K562 (cell line): ENCODE data around the gene ZFYVE28.

Experiments
- ELF1 ChIP-seq: fragments of 200-800 bp; sonication (Bioruptor generic); IDR thresholded peaks from 2 replicates; pipeline ENCODE4 v1.6.1; 2016; ENCODE audit warnings: missing genetic modification characterization, missing compliant biosample characterization
- POLR2AphosphoS2 ChIP-seq: IDR thresholded peaks from 2 replicates; pipeline ENCODE4 v1.6.1; 2012; ENCODE audit warnings: low read length, improper control_type of control experiment
- TF ChIP-seq, protein P1 (sequence below): fragments of 250-450 bp; sonication (Bioruptor Pico); IDR thresholded peaks from 2 replicates; pipeline ENCODE4 v1.8.0; 2021; ENCODE audit warnings: mild to moderate bottlenecking, moderate library complexity
- TF ChIP-seq, protein P2 (sequence below): fragments of 150-350 bp; IDR thresholded peaks from 2 replicates; pipeline ENCODE4 v1.6.1; 2014; ENCODE audit warnings: low read depth, mild to moderate bottlenecking, low read length, borderline replicate concordance
- TF ChIP-seq, protein P3 (sequence below), 3 experiments: IDR thresholded peaks in 2 of 3; conservative IDR thresholded peaks in 1 of 3; 2 replicates each; pipeline ENCODE4 v1.5.1; 2011 to 2012; ENCODE audit warnings: low read length in 3 of 3, mild to moderate bottlenecking in 3 of 3, control low read depth in 2 of 3, improper control_type of control experiment in 1 of 3, inconsistent platforms in 1 of 3, low read depth in 1 of 3, mixed read lengths in 1 of 3, moderate library complexity in 1 of 3; ENCODE audit not compliant: insufficient read depth in 2 of 3
- TF ChIP-seq, protein P4 (sequence below): fragments of 450-650 bp; formaldehyde crosslinking; conservative IDR thresholded peaks from 2 replicates; pipeline ENCODE4 v1.4.0; 2022; ENCODE audit warnings: mild to moderate bottlenecking, missing genetic modification characterization

DNA sequence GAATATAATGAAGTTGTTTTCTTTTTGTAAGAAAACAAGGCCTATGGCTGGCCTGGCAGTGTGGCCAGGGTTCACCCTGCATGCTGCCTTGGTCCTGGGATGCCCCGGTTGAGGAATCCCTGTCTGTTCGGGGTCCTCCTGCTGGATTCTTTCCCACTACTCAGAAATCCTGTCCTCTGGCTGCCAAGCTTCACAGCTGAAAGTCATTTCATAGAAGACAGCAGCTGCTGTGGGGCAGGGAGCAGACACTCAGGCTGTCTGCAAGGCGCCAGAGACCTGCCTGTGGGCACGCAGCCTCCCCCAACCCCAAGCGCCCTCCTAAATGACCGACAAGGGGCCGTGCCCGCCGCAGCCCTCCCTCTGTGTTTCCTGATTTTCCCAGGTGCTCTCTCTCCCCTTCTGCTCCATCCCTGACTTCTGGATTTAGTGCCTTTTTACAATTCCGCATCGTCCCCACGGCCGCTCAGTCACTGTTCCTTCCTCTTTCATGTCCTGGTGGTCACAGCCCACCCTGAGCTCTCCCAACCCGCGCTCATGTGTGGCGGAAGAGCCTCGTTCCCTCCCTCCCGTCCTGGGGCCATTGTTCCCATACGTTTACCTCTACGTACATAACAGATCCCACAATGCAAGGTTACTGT lies 27.5 kb downstream of the ZFYVE28 start:
- TF ChIP-seq, protein P1, sequence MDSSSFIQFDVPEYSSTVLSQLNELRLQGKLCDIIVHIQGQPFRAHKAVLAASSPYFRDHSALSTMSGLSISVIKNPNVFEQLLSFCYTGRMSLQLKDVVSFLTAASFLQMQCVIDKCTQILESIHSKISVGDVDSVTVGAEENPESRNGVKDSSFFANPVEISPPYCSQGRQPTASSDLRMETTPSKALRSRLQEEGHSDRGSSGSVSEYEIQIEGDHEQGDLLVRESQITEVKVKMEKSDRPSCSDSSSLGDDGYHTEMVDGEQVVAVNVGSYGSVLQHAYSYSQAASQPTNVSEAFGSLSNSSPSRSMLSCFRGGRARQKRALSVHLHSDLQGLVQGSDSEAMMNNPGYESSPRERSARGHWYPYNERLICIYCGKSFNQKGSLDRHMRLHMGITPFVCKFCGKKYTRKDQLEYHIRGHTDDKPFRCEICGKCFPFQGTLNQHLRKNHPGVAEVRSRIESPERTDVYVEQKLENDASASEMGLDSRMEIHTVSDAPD (CRISPR knock-in tag): no peak
- TF ChIP-seq ELF1 (tag) (no peak), POLR2AphosphoS2 (no peak)
- TF ChIP-seq, protein P2, sequence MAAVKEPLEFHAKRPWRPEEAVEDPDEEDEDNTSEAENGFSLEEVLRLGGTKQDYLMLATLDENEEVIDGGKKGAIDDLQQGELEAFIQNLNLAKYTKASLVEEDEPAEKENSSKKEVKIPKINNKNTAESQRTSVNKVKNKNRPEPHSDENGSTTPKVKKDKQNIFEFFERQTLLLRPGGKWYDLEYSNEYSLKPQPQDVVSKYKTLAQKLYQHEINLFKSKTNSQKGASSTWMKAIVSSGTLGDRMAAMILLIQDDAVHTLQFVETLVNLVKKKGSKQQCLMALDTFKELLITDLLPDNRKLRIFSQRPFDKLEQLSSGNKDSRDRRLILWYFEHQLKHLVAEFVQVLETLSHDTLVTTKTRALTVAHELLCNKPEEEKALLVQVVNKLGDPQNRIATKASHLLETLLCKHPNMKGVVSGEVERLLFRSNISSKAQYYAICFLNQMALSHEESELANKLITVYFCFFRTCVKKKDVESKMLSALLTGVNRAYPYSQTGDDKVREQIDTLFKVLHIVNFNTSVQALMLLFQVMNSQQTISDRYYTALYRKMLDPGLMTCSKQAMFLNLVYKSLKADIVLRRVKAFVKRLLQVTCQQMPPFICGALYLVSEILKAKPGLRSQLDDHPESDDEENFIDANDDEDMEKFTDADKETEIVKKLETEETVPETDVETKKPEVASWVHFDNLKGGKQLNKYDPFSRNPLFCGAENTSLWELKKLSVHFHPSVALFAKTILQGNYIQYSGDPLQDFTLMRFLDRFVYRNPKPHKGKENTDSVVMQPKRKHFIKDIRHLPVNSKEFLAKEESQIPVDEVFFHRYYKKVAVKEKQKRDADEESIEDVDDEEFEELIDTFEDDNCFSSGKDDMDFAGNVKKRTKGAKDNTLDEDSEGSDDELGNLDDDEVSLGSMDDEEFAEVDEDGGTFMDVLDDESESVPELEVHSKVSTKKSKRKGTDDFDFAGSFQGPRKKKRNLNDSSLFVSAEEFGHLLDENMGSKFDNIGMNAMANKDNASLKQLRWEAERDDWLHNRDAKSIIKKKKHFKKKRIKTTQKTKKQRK: no peak
- TF ChIP-seq, protein P3, sequence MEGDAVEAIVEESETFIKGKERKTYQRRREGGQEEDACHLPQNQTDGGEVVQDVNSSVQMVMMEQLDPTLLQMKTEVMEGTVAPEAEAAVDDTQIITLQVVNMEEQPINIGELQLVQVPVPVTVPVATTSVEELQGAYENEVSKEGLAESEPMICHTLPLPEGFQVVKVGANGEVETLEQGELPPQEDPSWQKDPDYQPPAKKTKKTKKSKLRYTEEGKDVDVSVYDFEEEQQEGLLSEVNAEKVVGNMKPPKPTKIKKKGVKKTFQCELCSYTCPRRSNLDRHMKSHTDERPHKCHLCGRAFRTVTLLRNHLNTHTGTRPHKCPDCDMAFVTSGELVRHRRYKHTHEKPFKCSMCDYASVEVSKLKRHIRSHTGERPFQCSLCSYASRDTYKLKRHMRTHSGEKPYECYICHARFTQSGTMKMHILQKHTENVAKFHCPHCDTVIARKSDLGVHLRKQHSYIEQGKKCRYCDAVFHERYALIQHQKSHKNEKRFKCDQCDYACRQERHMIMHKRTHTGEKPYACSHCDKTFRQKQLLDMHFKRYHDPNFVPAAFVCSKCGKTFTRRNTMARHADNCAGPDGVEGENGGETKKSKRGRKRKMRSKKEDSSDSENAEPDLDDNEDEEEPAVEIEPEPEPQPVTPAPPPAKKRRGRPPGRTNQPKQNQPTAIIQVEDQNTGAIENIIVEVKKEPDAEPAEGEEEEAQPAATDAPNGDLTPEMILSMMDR (IDR thresholded peaks at IDR 0.05 in 2 of 3, conservative IDR thresholded peaks at IDR 0.05 in 1 of 3; ENCODE audit: insufficient read depth in 2 of 3, low read depth in 1 of 3, low read length in 3 of 3): no peak
- TF ChIP-seq, protein P4, sequence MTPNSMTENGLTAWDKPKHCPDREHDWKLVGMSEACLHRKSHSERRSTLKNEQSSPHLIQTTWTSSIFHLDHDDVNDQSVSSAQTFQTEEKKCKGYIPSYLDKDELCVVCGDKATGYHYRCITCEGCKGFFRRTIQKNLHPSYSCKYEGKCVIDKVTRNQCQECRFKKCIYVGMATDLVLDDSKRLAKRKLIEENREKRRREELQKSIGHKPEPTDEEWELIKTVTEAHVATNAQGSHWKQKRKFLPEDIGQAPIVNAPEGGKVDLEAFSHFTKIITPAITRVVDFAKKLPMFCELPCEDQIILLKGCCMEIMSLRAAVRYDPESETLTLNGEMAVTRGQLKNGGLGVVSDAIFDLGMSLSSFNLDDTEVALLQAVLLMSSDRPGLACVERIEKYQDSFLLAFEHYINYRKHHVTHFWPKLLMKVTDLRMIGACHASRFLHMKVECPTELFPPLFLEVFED (CRISPR knock-in tag): no peak
